Measurements from ENCODE around the gene FHDC1. TPM values are rescaled to one million over a fixed set of nuclear protein-coding genes. Genes with fewer than 3 reads are reported as not detected.

The FHDC1 gene
- total and polyA plus RNA-seq, 9 donors: 0.30 to 4.0 (median 0.91) TPM

- TF ChIP-seq POLR2A (IDR thresholded peaks at IDR 0.05) (no peak), CTCF (IDR thresholded peaks at IDR 0.05) (no peak), EP300 (IDR thresholded peaks at IDR 0.05) (no peak)
- Histone ChIP-seq H3K27ac (no peak overlapping the region), H3K36me3 (no peaks in the 10 kb centered on the region), H3K4me3 (no peak overlapping the region), H3K27me3 (no peaks in the 10 kb centered on the region), H3K4me1 (ENCODE audit: insufficient read depth) (no peaks in the 10 kb centered on the region), H3K9me3 (no peaks in the 10 kb centered on the region)
- no peak for DNase-seq
- intact Hi-C loops (cut with DNase I): no loop called here
- WGBS, 3 donors: 86 to 91% (median 89%) methylated on average over 12 of the region's 12 CpGs
Observed at GRCh38 chr4:153022241-153022715, 86.2 kb downstream of the FHDC1 start.

GRCh38 chr4:153023139-153023538 is 87.0 kb downstream of the FHDC1 start:
- Histone ChIP-seq H3K4me1 (ENCODE audit: insufficient read depth) (no peaks in the 10 kb centered on the region), H3K9me3 (no peaks in the 10 kb centered on the region), H3K27ac (no peak overlapping the region), H3K4me3 (no peak overlapping the region), H3K27me3 (no peaks in the 10 kb centered on the region), H3K36me3 (no peaks in the 10 kb centered on the region)
- DNase-seq: no peak
- intact Hi-C loops (cut with DNase I): no loop called here
- 61 to 64% (median 64%) methylated on average over 3 of the region's 3 CpGs for WGBS, 3 donors
- TF ChIP-seq CTCF (IDR thresholded peaks at IDR 0.05): no peak
- TF ChIP-seq EP300 (IDR thresholded peaks at IDR 0.05): no peak
- TF ChIP-seq POLR2A (IDR thresholded peaks at IDR 0.05): no peak

GRCh38 chr4:153023692-153024394 is 87.7 kb downstream of the FHDC1 start:
- intact Hi-C loops (cut with DNase I): no loop called here
- WGBS, 3 donors: 50 to 52% (median 51%) methylated on average over 17 of the region's 17 CpGs
- H3K9me3 ChIP-seq: peaks cover 0 to under 1% of the 10 kb centered on the region in 2 donors
- H3K4me3 ChIP-seq: no peak overlapping the region
- no peak for TF ChIP-seq POLR2A (IDR thresholded peaks at IDR 0.05)
- no peak for TF ChIP-seq EP300 (IDR thresholded peaks at IDR 0.05)
- no peak for TF ChIP-seq CTCF (IDR thresholded peaks at IDR 0.05)
- no peaks in the 10 kb centered on the region for H3K4me1 ChIP-seq (ENCODE audit: insufficient read depth)
- no peaks in the 10 kb centered on the region for H3K27me3 ChIP-seq
- no peak overlapping the region for H3K27ac ChIP-seq
- no peaks in the 10 kb centered on the region for H3K36me3 ChIP-seq
- no peak for DNase-seq

- Histone ChIP-seq H3K27me3 (no peaks in the 10 kb centered on the region), H3K4me1 (ENCODE audit: insufficient read depth) (no peaks in the 10 kb centered on the region), H3K9me3 (peaks cover 0 to 7% of the 10 kb centered on the region in 2 donors), H3K4me3 (no peak overlapping the region), H3K27ac (no peak overlapping the region), H3K36me3 (no peaks in the 10 kb centered on the region)
- 51 to 58% (median 57%) methylated on average over 6 of the region's 6 CpGs for WGBS, 3 donors
- DNase-seq: no peak
- intact Hi-C loops (cut with DNase I): no loop called here
- TF ChIP-seq CTCF (IDR thresholded peaks at IDR 0.05) (no peak), POLR2A (IDR thresholded peaks at IDR 0.05) (no peak), EP300 (IDR thresholded peaks at IDR 0.05) (no peak)
Observed at GRCh38 chr4:153024466-153024865, 88.3 kb downstream of the FHDC1 start.
